Tibial nerve (tissue), 3 donors: ENCODE measurements around the gene FNIP2.

Source experiments
- POLR2A ChIP-seq, 2 donors: fragments of 450-650 bp; IDR thresholded peaks; one replicate each; pipeline ENCODE4 v1.6.1; 2017; ENCODE audit warnings: antibody characterized with exemption in 2 of 2, mild to moderate bottlenecking in 2 of 2, moderate library complexity in 2 of 2
- TF ChIP-seq, protein P1 (sequence below), 5 experiments: fragments of 200-600 bp in 3 of 5; fragments of 450-650 bp in 2 of 5; sonication (generic) in 3 of 5; IDR thresholded peaks; one replicate each; pipeline ENCODE4 v1.5.1; 2016 to 2019; ENCODE audit warnings: antibody characterized with exemption in 5 of 5, mild to moderate bottlenecking in 3 of 5, moderate library complexity in 2 of 5

DNA sequence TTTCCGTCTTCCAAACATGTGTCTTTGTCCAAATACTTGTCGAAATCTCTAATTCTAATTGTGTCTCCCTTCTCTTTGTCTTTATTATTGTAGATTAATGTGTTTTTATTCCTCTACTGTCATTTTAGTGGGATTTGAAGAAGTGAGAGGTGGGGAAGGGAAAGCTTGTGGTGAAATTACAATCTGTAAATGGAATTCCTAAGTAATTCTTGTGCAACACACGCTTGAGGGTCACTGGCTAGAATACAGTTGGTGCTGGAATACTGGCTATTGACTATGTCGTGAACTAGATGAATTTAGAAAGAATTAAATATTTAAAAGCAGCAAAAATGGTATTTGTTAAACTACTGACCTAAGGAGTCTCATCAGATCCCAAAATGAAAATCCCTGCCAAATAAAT lies 10.7 kb upstream of the FNIP2 start:
- TF ChIP-seq, protein P1, sequence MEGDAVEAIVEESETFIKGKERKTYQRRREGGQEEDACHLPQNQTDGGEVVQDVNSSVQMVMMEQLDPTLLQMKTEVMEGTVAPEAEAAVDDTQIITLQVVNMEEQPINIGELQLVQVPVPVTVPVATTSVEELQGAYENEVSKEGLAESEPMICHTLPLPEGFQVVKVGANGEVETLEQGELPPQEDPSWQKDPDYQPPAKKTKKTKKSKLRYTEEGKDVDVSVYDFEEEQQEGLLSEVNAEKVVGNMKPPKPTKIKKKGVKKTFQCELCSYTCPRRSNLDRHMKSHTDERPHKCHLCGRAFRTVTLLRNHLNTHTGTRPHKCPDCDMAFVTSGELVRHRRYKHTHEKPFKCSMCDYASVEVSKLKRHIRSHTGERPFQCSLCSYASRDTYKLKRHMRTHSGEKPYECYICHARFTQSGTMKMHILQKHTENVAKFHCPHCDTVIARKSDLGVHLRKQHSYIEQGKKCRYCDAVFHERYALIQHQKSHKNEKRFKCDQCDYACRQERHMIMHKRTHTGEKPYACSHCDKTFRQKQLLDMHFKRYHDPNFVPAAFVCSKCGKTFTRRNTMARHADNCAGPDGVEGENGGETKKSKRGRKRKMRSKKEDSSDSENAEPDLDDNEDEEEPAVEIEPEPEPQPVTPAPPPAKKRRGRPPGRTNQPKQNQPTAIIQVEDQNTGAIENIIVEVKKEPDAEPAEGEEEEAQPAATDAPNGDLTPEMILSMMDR (IDR thresholded peaks at IDR 0.05) = no peak
- no peak for TF ChIP-seq POLR2A (IDR thresholded peaks at IDR 0.05)
